ENCODE results near the gene PEPD.

Gene PEPD

DNA sequence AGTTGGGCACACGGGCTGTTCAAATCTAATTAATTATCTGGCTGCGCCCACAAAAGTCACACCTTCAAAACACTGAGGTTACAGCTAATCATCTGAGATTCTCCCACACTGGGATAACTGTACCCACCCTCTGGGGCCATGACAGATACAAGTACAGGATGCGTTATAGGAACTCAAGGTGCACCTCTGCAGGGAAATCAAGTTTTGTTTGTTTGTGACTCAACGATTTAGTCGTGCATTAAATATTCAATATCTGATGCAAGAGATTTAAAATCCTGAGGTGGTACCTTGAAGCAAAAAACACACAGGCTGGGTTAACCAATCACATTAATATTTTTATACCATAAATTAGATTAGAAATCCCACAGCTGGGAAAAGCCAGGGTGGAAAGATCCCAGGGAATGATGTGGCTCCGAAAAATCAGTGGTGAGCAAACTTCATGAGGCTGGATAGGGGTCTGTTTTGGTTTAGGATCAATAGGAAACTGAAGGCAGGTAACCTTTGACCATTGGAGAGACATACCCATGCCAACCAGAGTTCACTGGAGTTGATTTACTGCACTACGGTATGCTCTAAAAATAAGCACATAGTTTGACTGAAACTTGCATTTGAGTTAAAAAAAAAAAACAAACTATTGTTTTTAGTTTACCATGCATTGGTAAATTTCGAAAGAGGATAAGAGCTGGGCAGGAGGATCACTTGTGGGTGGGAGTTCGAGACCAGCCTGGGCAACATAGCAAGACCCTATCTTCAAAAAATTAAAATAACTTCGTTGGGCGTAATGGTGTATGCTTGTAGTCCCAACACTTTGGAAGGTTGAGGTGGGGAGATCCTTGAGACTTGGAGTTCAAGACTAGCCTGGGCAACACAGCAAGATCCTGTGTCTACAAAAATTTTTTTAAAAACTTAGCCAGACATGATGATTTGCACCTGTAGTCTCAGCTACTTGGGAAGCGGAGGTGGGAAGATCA lies 172.0 kb downstream of the PEPD start:
- no peak for DNase-seq (ENCODE audit: low spot score)
- TF ChIP-seq, protein P1, sequence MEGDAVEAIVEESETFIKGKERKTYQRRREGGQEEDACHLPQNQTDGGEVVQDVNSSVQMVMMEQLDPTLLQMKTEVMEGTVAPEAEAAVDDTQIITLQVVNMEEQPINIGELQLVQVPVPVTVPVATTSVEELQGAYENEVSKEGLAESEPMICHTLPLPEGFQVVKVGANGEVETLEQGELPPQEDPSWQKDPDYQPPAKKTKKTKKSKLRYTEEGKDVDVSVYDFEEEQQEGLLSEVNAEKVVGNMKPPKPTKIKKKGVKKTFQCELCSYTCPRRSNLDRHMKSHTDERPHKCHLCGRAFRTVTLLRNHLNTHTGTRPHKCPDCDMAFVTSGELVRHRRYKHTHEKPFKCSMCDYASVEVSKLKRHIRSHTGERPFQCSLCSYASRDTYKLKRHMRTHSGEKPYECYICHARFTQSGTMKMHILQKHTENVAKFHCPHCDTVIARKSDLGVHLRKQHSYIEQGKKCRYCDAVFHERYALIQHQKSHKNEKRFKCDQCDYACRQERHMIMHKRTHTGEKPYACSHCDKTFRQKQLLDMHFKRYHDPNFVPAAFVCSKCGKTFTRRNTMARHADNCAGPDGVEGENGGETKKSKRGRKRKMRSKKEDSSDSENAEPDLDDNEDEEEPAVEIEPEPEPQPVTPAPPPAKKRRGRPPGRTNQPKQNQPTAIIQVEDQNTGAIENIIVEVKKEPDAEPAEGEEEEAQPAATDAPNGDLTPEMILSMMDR (IDR thresholded peaks at IDR 0.05; ENCODE audit: extremely low read depth, insufficient read depth, missing control alignments): no peak
- in situ Hi-C loops (cut with MboI; ENCODE audit: low pct_unique_long_range_greater_than_20kb, low sequenced_read_pairs, unreplicated experiment): no loop called here

DNA sequence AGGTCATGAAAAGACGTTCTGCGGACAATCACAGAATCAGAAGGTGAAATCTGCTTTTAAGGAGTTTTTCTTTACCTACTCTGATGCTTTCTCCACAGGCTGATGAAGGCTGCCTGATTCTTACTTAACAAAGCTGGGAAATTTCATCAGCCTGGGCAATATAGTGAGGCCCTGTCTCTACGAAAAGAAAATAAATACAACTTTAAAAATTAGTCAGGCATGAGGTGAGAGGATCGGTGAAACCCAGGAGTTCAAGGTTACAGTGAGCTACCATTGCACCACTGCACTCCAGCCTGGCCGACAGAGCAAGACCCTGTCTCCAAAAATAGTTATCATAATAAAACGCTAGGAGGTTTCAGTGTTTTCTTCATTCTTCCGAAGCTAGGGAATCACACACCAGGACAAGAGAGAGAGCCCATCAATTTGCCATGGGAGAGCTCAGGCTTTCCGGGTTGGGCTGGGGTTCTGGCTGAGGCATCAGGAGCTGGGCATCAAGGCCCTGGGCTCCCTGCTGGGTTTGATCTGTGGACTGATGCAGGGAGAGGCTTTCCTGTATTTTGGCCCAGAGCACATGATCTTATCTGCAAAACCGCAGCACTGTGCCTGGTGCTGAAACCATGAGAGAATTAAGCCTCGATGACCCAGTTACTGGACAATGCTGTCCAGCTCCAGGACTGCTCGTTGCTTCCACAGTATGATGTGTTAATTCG lies 173.1 kb downstream of the PEPD start:
- DNase-seq (ENCODE audit: low spot score): no peak
- in situ Hi-C loops (cut with MboI; ENCODE audit: low pct_unique_long_range_greater_than_20kb, low sequenced_read_pairs, unreplicated experiment): no loop called here

DNA sequence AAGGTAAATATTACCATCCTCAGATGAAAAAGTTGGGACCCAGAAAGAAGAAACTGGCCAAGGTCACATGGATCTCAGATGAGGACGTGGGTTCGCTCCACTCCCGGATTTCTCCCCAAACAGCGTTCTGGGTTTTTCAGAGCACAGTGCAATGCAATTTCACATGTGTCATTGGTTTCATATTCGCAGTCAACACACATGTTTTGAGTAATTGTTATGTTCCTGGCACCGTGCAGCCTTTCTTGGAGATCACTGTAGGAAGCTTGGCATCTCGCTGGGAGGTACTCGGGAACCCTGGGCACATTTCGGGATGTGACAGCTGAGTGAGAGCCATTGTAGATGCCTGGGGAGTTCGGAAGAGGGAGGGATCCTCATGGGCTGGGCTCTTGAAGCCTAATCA lies 174.3 kb downstream of the PEPD start:
- DNase-seq (ENCODE audit: low spot score): no peak
- in situ Hi-C loops (cut with MboI; ENCODE audit: low pct_unique_long_range_greater_than_20kb, low sequenced_read_pairs, unreplicated experiment): no loop called here
- TF ChIP-seq, protein P1 (IDR thresholded peaks at IDR 0.05; ENCODE audit: extremely low read depth, insufficient read depth, missing control alignments): no peak

More for the DNA sequence above, 173.1 kb downstream of the PEPD start:
- TF ChIP-seq, protein P1 (IDR thresholded peaks at IDR 0.05; ENCODE audit: extremely low read depth, insufficient read depth, missing control alignments): no peak

DNA sequence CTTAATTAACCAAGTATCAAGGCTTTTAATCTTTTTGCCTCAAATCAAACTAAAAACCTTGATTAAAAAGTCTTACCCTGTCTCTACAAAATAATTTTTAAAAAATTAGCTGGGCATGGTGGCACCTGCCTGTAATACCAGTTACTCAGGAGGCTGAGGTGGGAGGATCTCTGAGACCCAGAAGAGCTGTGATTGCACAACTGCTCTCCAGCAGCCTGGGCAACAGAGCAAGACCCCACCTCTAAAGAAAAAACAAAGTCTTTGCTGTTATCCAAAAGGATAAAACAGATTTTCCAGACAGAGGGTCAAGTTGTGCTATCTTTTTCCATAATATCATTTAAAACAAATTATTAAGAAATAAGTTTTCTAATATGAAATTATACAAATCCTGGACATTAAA lies 174.9 kb downstream of the PEPD start:
- in situ Hi-C loops (cut with MboI; ENCODE audit: low pct_unique_long_range_greater_than_20kb, low sequenced_read_pairs, unreplicated experiment): no loop called here
- TF ChIP-seq, protein P1 (IDR thresholded peaks at IDR 0.05; ENCODE audit: extremely low read depth, insufficient read depth, missing control alignments): no peak
- DNase-seq (ENCODE audit: low spot score): no peak

DNA sequence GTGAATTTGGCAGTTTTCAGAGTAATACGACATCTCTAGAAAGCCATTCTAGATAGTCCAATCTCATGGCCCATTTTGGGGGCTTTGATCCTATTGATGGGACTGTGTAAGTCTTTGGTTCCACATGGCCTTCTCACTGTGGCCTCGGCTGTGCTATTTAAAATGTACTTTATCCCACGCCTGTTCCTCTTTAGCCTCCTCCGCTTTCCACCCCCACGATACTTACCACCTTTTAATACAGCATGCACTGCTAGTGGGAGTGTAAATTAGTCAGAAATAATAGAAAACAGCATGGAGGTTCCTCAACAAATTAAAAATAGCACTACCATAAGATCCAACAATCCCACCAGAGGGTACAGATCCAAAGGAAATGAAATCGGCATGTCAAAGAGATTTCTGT lies 176.4 kb downstream of the PEPD start:
- DNase-seq (ENCODE audit: low spot score): no peak
- in situ Hi-C loops (cut with MboI; ENCODE audit: low pct_unique_long_range_greater_than_20kb, low sequenced_read_pairs, unreplicated experiment): no loop called here
- TF ChIP-seq, protein P1 (IDR thresholded peaks at IDR 0.05; ENCODE audit: extremely low read depth, insufficient read depth, missing control alignments): no peak

DNA sequence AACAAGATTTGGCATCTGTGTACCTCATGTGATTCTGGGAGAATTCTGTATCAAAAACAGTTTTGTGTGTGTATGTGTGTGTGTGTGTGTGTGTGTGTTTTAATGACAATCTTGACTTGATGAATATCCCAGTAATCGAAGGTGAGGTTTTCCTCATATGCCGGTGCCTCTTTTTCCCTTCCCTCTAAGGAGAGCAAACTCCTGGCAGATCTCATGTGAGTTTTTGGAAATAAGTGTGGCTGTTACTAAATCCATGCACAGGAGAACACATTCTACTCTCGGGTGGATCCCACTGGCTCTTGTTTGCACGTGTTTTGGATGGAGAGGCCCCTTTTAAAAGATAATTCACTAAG lies 177.0 kb downstream of the PEPD start:
- in situ Hi-C loops (cut with MboI; ENCODE audit: low pct_unique_long_range_greater_than_20kb, low sequenced_read_pairs, unreplicated experiment): no loop called here
- DNase-seq (ENCODE audit: low spot score): no peak
- TF ChIP-seq, protein P1 (IDR thresholded peaks at IDR 0.05; ENCODE audit: extremely low read depth, insufficient read depth, missing control alignments): no peak

Measured in GM13977 (cell line).